ENCODE data around the gene ERBB3.

DNA sequence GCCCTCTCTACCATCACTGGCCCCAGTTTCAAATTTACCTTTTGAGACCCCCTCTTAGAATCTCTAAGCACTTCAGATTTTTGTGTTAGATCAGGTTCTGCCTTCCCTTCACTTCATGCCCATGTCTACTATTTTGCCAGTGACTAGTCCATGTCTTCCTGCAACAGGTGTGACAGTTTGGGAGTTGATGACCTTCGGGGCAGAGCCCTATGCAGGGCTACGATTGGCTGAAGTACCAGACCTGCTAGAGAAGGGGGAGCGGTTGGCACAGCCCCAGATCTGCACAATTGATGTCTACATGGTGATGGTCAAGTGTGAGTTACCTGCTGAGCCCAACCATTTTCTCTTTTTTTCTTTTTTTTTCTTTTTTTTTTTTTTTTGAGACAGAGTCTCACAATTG lies 18.6 kb downstream of the ERBB3 start:
- TF ChIP-seq, protein P1, sequence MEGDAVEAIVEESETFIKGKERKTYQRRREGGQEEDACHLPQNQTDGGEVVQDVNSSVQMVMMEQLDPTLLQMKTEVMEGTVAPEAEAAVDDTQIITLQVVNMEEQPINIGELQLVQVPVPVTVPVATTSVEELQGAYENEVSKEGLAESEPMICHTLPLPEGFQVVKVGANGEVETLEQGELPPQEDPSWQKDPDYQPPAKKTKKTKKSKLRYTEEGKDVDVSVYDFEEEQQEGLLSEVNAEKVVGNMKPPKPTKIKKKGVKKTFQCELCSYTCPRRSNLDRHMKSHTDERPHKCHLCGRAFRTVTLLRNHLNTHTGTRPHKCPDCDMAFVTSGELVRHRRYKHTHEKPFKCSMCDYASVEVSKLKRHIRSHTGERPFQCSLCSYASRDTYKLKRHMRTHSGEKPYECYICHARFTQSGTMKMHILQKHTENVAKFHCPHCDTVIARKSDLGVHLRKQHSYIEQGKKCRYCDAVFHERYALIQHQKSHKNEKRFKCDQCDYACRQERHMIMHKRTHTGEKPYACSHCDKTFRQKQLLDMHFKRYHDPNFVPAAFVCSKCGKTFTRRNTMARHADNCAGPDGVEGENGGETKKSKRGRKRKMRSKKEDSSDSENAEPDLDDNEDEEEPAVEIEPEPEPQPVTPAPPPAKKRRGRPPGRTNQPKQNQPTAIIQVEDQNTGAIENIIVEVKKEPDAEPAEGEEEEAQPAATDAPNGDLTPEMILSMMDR (IDR thresholded peaks at IDR 0.05), result no peak
- TF ChIP-seq POLR2A (IDR thresholded peaks at IDR 0.05), result no peak

Measured in Peyer's patch (tissue), 4 donors.